ENCODE results near the gene GPR150. TPM values are rescaled to one million over a fixed set of nuclear protein-coding genes. Genes with fewer than 3 reads are reported as not detected.

GPR150 gene
- total and polyA plus RNA-seq, 2 of the 13 experiments (the other 11 are each of a cell fraction or from before 2014, with no cell fraction given) = 0.03 TPM; not detected in 1

- TF ChIP-seq RFXANK (CRISPR knock-in tag; IDR thresholded peaks at IDR 0.05) (no peak), PAXIP1 (CRISPR knock-in tag; conservative IDR thresholded peaks at IDR 0.05) (no peak), ATF7 (IDR thresholded peaks at IDR 0.05) (no peak), ATF7 (CRISPR knock-in tag; IDR thresholded peaks at IDR 0.05) (no peak), ZNF788 (CRISPR knock-in tag; IDR thresholded peaks at IDR 0.05; ENCODE audit: borderline replicate concordance) (no peak), ZNF777 (CRISPR knock-in tag; IDR thresholded peaks at IDR 0.05) (no peak)
These were observed 48.3 kb downstream of the GPR150 start (continued) for GRCh38 chr5:95668216-95668615.

- no peak for FAIRE-seq
- 62% methylated on average over 1 of the region's 1 CpG for WGBS (ENCODE audit: low lambda C conversion rate)
- H3K4me2 ChIP-seq (ENCODE audit: low read depth, low read length) = no peak overlapping the region
- no peak overlapping the region for H3K4me3 ChIP-seq (replicated peaks in 1 of 3; ENCODE audit: insufficient read depth in 1 of 3, low read depth in 2 of 3, low read length in 3 of 3)
- intact Hi-C loops (cut with micrococcal nuclease; ENCODE audit: unreplicated experiment) (no loop called here), in situ Hi-C loops (cut with HindIII; ENCODE audit: extremely low pct_ligation_motif_present, low pct_unique_long_range_greater_than_20kb) (no loop called here)
- H3K79me2 ChIP-seq (ENCODE audit: insufficient read depth, low read length) = no peaks in the 10 kb centered on the region
- ChIA-PET CTCF (ENCODE audit: low intra/inter-chr PET ratio, low total read pairs) (no interaction called here), POLR2A (no interaction called here)
- H3K4me1 ChIP-seq (ENCODE audit: insufficient read depth, low read length) = peaks cover 44% of the 10 kb centered on the region
- H4K20me1 ChIP-seq (ENCODE audit: insufficient read depth, low read length) = no peaks in the 10 kb centered on the region
- no peak overlapping the region for H2AFZ ChIP-seq (ENCODE audit: low read length)
- no peak overlapping the region for H3K9ac ChIP-seq (ENCODE audit: insufficient read depth, low read depth, low read length)
- H3K36me3 ChIP-seq (replicated peaks in 1 of 2; ENCODE audit: control insufficient read depth in 1 of 2, insufficient read depth in 2 of 2, low read length in 2 of 2) = no peaks in the 10 kb centered on the region
- DNase-seq (ENCODE audit: low spot score) = no peak
- H3K27ac ChIP-seq (ENCODE audit: extremely low read length, insufficient read depth, low read length) = no peak overlapping the region
- BruUV-seq (replicated peaks) = no TSS peak
- no peaks in the 10 kb centered on the region for H3K9me3 ChIP-seq (ENCODE audit: low read length)
- no peaks in the 10 kb centered on the region for H3K27me3 ChIP-seq (ENCODE audit: control insufficient read depth in 1 of 2, insufficient read depth in 2 of 2, low read length in 2 of 2)
- ATAC-seq = no peak
- TF ChIP-seq ZNF460 (CRISPR knock-in tag; IDR thresholded peaks at IDR 0.05; ENCODE audit: borderline replicate concordance) = no peak
- no peak for TF ChIP-seq TFAP4 (IDR thresholded peaks at IDR 0.05; ENCODE audit: borderline replicate concordance, low read depth)
- TF ChIP-seq CREB1 (IDR thresholded peaks at IDR 0.05) = no peak
- no peak for TF ChIP-seq CREB1 (CRISPR knock-in tag; IDR thresholded peaks at IDR 0.05)
- TF ChIP-seq, protein P1, sequence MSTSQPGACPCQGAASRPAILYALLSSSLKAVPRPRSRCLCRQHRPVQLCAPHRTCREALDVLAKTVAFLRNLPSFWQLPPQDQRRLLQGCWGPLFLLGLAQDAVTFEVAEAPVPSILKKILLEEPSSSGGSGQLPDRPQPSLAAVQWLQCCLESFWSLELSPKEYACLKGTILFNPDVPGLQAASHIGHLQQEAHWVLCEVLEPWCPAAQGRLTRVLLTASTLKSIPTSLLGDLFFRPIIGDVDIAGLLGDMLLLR (CRISPR knock-in tag; IDR thresholded peaks at IDR 0.05) = no peak
- TF ChIP-seq ZNF556 (CRISPR knock-in tag; IDR thresholded peaks at IDR 0.05; ENCODE audit: borderline replicate concordance) = no peak
- no peak for TF ChIP-seq PCBP2 (optimal IDR thresholded peaks at IDR 0.05; ENCODE audit: low read depth, low read length, poor library complexity, severe bottlenecking)
- no peak for TF ChIP-seq GABPA (IDR thresholded peaks at IDR 0.05; ENCODE audit: low read depth, low read length)
- TF ChIP-seq GABPA (CRISPR knock-in tag; IDR thresholded peaks at IDR 0.05; ENCODE audit: low read depth) = no peak
- TF ChIP-seq TCF12 (IDR thresholded peaks at IDR 0.05) = no peak
- TF ChIP-seq TCF12 (CRISPR knock-in tag; IDR thresholded peaks at IDR 0.05) = no peak
- TF ChIP-seq PRMT3 (CRISPR knock-in tag; IDR thresholded peaks at IDR 0.05; ENCODE audit: borderline replicate concordance, low read depth) = no peak
- TF ChIP-seq SMARCC2 (IDR thresholded peaks at IDR 0.05) = no peak
- TF ChIP-seq, protein P2, sequence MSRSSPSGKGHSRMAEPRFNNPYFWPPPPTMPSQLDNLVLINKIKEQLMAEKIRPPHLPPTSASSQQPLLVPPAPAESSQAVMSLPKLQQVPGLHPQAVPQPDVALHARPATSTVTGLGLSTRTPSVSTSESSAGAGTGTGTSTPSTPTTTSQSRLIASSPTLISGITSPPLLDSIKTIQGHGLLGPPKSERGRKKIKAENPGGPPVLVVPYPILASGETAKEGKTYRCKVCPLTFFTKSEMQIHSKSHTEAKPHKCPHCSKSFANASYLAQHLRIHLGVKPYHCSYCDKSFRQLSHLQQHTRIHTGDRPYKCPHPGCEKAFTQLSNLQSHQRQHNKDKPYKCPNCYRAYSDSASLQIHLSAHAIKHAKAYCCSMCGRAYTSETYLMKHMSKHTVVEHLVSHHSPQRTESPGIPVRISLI (CRISPR knock-in tag; IDR thresholded peaks at IDR 0.05; ENCODE audit: borderline replicate concordance) = no peak
- no peak for TF ChIP-seq ERF (CRISPR knock-in tag; IDR thresholded peaks at IDR 0.05)
- no peak for TF ChIP-seq XBP1 (CRISPR knock-in tag; IDR thresholded peaks at IDR 0.05)
These were observed 48.8 kb downstream of the GPR150 start for GRCh38 chr5:95668728-95669127.
